ENCODE data around the gene B4GALT3.

The B4GALT3 gene

DNA sequence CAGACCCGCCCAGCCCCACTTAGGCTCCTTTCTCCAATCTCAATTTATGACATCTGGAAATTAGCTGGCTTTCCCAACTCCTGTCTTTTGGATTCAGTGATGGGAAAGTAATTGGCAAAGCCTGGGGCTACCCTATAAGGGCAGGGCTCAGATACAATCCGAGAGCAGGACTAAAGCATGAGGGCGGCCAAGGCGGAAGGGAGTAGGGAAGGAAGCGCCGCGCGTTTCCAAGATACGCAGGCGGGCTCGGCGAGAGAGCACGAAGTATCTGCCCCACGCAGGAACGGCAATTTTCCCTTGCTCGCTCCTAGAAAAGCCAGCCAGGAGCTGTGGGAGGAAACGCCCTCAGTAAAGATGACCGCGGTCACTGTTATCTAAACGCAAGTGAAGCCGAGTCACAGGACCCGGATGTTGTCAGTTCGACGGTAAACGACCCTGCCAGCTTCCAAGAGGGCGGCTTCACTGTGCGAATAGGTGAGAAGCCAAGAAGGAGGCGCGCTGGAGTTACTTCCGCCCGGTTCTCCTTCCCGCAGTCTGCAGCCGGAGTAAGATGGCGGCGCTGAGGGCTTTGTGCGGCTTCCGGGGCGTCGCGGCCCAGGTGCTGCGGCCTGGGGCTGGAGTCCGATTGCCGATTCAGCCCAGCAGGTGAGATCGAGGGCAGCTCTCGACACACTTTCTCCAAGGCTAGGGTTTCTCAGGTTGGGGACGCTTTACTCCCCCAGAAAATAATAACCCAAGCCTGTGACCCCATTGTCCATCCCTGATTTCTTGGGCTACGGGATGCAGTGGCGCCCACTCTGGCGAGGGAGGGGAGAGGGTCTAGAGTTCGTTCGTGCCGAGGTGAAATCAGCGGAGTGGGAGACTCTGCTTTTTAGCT lies 24.8 kb upstream of the B4GALT3 start, which contains the start of gene NDUFS2:
Gene NDUFS2, plus strand, starts transcription at position 532 of the 877 bp plus-strand sequence. Its CDS starts 19 bp downstream, at position 551.
- DNase-seq, result peak; percentile 99

GRCh38 chr1:161200992-161201835 lies 23.9 kb upstream of the B4GALT3 start:
- DNase-seq, result no peak

DNA sequence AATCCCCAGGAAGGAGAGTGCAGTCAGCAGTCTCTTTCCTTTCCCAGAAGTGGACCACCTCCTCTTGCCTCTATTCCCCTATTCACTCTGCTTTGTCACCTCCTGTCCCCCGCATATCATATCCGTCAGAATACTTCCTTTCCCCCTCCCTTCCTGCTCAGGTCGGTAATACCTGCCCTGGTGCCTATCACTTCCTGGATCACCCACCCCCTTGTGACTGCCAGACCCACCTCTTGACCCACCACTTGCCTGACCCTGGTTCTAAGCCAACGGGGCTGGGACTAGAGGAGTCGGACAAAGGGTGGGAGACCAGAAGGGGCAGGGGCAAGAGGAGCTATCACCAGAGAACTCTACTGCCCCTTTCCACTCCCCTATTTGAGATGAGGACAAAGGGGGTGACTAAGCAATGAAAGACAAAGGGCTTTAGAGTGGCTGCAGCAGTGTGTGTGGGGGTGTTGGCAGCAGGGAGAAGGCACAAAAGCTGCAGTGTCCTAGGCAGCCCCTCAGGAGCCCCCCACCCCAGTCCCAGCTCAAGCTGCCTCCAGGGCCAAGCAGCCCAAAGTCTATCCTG lies 23.2 kb upstream of the B4GALT3 start:
- no peak for DNase-seq

GRCh38 chr1:161199506-161200139 lies 22.3 kb upstream of the B4GALT3 start:
- no peak for DNase-seq

DNA sequence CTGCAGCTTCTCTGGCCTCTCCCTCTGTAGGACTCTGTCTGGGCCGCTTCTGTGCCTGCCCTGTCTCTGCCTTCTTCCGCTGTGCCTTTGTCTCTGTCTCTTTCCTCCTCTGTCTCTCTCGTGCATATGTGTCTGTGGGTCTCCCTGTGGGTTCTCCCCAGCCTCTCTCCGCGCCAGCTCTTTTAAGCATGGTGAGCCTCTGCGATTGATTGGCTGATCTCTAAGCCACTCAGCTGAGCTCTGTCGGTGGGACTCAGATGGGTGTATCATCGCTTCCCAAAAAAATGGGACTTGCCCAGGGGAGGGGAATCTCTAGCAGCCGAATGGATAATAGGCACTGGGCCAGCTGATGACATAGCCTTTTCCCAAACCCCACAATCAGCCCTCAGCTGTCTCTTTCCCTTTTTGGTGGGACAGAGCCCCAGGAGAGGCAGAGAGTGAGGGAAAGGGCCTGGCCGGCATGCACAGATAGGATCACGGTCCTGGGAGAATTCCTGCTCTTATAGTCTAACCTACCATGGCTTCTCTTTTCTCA lies 21.7 kb upstream of the B4GALT3 start, which contains the start of gene ADAMTS4:
Gene ADAMTS4, minus strand, starts transcription at position 158 of the 535 bp plus-strand sequence. CDS start 427 bp downstream, outside the sequence.
- peak; percentile 55 for DNase-seq

- DNase-seq, result no peak
Observed at GRCh38 chr1:161198194-161198896, 21.0 kb upstream of the B4GALT3 start.

DNA sequence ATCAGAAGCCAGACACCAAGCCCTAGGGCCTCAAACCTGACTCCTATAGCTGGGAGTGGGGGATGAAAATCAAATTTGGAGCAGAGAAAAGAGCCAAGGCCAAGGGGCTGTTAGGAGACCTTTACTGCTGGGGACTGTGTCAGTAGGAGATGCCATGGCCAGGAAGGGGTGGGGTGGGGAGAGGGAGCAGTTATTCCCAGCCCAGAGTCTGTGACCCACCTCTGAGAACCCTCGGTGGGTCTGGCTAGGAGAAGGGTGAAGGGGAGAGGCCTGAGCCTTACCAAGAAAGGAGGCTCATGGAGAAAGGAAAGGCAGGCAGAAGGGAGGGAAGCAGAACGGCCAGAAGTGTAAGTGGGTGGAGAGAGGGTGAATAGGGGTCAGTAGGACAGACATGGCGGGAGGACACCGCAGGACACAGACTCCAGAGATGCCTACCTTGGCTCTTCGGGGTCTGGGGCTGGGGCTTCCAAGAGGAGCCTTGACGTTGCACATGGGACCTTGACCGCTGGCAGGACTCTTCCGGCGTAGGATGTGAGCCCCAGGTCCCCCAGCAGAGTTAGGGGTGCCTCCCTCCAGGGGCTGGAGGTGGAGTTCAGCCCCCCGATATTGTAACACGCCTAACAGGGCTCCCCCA lies 20.4 kb upstream of the B4GALT3 start:
- DNase-seq, result no peak

- peak; percentile 63 for DNase-seq
Observed at GRCh38 chr1:161196521-161197451, 19.5 kb upstream of the B4GALT3 start.

- DNase-seq, result no peak
Observed at GRCh38 chr1:161196111-161196510, 18.8 kb upstream of the B4GALT3 start.

- no peak for DNase-seq
Observed at GRCh38 chr1:161195171-161195570, 17.9 kb upstream of the B4GALT3 start.

DNA sequence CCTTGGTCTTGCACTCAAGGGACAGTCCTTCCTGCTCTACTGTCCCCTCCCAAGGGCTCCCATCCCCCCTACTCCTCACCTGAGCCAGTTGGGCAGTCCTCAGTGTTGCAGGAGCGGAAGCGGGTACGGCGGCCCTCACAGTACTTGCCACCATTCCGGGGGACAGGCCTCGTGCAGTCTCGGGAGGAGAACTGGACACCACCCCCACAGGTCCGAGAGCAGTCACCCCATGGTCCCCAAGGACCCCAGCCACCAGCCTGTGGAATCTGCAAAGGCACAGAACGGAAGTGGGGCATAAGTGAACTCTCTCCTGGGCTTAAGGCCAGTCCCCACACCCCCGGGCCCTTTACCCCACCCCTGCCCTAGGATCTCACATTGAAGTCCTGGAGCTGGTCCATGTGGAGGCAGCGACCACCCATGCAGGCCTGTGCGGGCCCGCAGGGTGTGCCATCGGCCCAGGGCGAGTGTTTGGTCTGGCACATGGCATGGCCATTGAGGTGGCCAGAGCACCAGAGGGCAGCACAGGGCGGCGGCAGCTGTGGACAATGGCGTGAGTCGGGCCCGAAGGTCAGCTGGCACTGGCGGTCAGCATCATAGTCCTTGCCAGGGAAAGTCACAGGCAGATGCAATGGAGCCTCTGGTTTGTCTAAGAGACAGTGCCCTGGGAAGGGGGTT lies 16.4 kb upstream of the B4GALT3 start:
- DNase-seq, result no peak

DNA sequence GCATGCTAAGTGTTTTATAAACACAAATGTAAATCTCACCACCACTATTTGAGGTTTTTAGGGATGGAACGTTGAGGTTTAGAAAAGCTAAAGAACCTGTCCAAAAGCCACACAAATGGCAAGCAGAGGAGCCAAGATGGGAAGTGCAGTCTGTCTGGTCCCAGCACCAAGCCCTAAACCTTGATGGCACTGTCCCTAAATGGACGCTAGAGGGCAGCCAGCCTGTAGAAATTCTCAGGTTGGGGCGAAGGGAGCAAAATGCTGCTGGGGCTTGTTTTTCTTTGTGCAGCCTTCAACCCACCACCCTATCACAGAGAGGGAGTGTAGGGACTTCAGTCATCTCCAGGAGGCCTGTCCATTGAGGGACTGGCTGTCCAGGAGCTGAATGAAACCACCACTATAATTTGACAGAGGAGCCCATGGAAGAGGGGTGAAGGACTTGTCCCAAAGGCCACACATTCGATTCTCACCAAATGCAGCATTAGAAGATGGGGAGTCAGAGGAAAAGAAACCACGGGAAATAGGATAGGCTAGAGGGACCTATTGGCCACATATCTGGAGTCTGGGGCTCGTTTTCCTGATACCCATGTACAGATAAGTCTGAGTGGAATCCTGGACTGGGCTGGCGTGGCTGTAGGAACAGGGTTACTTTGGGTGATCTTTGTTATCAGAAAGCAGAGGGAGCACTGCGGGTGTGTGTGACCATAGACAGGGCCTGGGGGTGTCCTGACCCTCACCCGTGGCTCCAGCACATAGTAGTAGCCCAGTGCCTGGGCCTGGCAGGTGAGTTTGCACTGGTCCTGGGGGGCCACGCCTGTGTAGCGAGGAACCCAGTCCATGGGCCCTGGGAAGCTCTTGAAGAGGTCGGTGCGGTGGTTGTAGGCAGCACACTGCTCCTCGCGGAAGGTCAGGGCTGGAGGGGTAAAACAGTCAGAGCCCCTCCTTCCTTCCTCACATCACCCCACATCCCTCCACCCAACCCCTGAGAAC lies 15.5 kb upstream of the B4GALT3 start:
- peak; percentile 68 for DNase-seq

DNA sequence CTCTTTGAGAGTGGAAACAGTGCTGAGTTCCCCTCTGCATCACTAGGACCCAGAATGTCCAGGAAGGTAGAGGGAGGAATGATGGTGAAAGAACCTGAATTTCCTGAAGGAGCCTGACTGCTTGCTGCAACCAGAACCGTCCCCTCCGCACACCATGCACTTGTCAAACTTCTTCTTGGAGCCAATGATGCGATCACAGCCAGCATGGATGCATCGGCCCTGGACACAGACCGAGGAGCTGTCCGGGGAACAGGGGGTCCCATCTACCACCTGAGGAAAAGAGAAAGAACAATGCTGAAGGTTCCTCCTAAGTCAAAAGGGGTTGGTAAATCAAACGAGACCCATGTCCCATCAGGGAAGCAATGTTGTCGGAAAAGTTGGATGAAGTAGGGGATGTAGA lies 14.7 kb upstream of the B4GALT3 start:
- DNase-seq, result no peak

GRCh38 chr1:161190962-161191521 lies 13.7 kb upstream of the B4GALT3 start:
- DNase-seq, result no peak

- DNase-seq, result no peak
Observed at GRCh38 chr1:161189036-161189435, 11.7 kb upstream of the B4GALT3 start.

DNA sequence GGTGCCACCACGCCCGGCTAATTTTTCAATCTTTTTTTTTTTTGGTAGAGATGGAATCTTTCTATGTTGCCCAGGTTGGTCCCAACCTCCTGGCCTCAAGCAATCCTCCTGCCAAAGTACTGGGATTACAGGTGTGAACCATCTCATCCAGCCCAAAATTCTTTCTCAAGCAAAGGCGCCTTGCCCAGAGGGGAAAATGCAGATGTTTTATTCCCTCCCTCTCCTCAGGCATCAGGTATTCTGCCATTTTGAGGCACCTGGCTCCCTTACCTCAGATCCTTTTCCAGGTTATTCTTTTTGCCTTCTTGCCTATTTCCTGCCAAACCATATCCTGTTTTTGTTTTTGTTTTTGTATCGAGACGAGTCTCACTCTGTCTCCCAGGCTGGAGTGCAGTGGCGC lies 11.1 kb upstream of the B4GALT3 start:
- no peak for DNase-seq

GRCh38 chr1:161187311-161187710 lies 10.0 kb upstream of the B4GALT3 start:
- DNase-seq, result no peak
